ENCODE results near the gene ARHGAP44. TPM values are rescaled to one million over a fixed set of nuclear protein-coding genes. Genes with fewer than 3 reads are reported as not detected.

Gene ARHGAP44
- total RNA-seq, 2 experiments from 2014 or later = 0.26 to 0.37 TPM

DNA sequence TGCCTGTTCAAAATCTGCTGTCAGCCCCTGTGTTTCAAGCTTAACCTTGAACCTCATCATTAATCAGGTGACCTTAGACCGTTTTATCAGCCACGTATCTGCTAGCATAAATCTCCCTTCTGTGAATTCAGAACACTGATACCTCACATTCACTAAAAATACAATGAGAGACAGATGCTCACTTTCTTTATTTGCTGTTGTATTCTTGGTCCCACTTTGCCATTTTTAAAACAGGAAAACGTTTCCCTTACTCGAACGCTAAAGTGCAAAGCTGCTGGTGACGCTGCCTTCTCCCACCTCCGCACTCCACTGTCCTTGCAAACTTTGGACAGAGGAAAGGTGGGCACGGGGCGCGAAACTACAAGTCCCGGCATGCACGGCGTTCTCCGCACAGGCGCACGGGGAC lies 220 bp upstream of the ARHGAP44 start:
- H3K27ac Mint-ChIP-seq = no peak overlapping the region
- H3K4me1 Mint-ChIP-seq (ENCODE audit: low read depth) = peaks cover 6% of the 10 kb centered on the region
- DNase-seq (peak; percentile 33), ATAC-seq (no peak)
- H3K36me3 Mint-ChIP-seq (ENCODE audit: low read depth) = no peaks in the 10 kb centered on the region
- peaks cover 22% of the 10 kb centered on the region for H3K27me3 Mint-ChIP-seq (ENCODE audit: low read depth)
- H3K4me3 Mint-ChIP-seq = peak overlapping the region; percentile 59
- ChIA-PET POLR2A (no interaction called here), CTCF (no interaction called here)
- no peaks in the 10 kb centered on the region for H3K9me3 Mint-ChIP-seq (ENCODE audit: insufficient read depth)

DNA sequence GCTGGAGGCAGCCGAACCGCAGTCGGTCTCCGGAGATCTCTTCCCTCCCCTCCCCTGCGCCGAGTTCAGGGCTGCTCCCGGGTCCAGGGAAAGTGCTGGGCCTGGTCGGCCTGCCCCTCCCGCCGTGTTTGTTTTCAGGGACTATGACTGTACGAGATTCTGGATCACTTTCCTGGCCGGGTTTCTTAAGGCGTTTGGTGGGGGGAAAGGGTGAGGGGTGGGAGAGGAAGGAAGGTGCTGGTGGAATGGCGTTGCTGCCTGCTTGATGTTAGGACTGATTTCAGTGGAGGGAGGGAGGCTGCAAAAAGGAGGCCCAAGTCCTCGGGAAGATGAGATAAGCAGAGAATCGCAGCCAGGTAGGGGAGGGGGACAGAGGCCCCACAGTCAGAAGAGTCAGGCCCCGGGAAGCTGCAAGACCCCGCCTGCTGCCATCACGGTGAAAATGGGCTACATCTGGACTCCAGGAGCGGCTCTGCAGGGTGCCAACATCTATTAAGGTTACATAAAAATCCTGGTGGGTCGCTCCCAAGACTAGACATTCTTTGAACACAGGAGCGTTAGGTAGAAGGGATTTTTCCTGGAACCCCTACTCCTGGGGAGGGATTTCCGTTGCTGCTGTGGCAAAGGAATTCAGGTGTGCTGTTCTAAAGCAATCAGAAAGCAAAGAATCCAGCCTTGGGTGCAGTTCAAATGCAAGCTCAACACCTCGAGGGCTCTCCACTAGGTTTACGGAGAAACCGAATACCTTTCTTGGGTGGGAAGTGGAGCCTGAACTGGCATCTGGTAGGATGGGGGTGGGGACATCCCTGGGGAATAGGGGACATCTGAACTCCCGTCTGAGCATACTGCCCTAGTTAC lies 1.2 kb downstream of the ARHGAP44 start:
- CTCF ChIA-PET = no interaction called here

DNA sequence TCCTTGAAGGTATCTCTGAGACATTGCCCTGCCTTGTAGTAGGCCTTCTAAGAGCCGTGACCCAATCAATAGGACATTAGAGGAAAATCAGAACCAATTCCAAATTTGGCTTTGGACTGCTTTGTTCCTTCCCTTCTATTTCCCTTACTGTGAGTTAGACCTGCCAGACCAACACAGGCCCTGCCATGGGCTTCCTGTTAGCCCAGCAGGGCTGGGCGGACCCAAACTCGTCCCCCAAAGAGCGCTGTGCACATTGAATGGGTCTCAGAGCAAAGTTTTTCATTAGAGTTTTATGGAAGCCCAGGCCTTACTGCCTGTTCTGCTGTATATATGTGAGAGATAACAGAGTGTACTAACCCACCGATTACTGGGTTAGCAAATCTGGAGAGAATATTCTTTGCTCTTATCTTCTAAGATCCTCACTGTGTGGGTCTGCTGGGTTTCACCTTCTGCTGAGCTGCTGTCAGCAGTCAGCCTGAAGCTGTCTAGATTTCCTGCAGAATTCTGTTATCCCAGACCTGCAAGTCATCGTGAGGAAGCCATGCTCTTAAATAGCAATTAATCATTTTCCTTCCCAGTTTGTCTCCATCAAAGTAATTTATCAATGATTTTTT lies 5.7 kb downstream of the ARHGAP44 start:
- H3K27me3 Mint-ChIP-seq (ENCODE audit: low read depth) = peaks cover 12% of the 10 kb centered on the region
- peaks cover 4% of the 10 kb centered on the region for H3K9me3 Mint-ChIP-seq (ENCODE audit: insufficient read depth)
- H3K4me3 Mint-ChIP-seq = no peak overlapping the region
- ATAC-seq = no peak
- POLR2A ChIA-PET = no interaction called here
- H3K4me1 Mint-ChIP-seq (ENCODE audit: low read depth) = peaks cover 5% of the 10 kb centered on the region
- no peak for DNase-seq
- no peak overlapping the region for H3K27ac Mint-ChIP-seq
- H3K36me3 Mint-ChIP-seq (ENCODE audit: low read depth) = no peaks in the 10 kb centered on the region
- CTCF ChIA-PET = no interaction called here

More for the DNA sequence above, 1.2 kb downstream of the ARHGAP44 start:
- Mint-ChIP-seq H3K27me3 (ENCODE audit: low read depth) (peaks cover 22% of the 10 kb centered on the region), H3K4me1 (ENCODE audit: low read depth) (peaks cover 6% of the 10 kb centered on the region), H3K9me3 (ENCODE audit: insufficient read depth) (no peaks in the 10 kb centered on the region), H3K4me3 (peak overlapping the region; percentile 54), H3K36me3 (ENCODE audit: low read depth) (no peaks in the 10 kb centered on the region), H3K27ac (no peak overlapping the region)
- DNase-seq = no peak
- POLR2A ChIA-PET = no interaction called here
- no peak for ATAC-seq

DNA sequence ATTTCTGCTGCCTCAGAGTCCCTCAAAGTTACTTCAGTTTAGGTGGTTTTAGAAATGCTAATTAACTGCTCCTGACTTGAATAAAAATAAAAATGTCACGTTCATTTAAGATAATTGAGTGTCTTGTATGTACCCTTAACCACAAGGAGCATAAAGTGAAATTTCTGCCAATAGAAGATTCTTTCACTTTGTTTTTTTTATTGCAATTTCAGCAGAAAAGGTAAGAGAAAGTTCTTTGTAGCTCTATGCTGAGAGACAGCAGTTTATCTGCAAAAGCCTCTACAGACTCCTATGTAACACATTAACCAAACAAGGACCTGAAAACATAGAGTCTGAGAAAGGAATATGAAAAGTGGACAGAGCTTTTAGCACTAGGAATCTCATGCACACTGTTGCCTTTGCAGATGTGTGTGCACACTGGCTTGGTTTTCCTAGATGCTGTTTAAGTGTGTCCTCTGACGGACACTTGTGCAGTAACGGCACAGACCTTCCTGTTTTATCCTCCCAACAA lies 11.6 kb downstream of the ARHGAP44 start:
- ChIA-PET POLR2A (no interaction called here), CTCF (no interaction called here)
- no peak for ATAC-seq
- Mint-ChIP-seq H3K4me3 (no peak overlapping the region), H3K36me3 (ENCODE audit: low read depth) (no peaks in the 10 kb centered on the region), H3K27ac (no peak overlapping the region), H3K27me3 (ENCODE audit: low read depth) (no peaks in the 10 kb centered on the region), H3K4me1 (ENCODE audit: low read depth) (no peaks in the 10 kb centered on the region), H3K9me3 (ENCODE audit: insufficient read depth) (peaks cover 7% of the 10 kb centered on the region)
- no peak for DNase-seq

- ATAC-seq (no peak), DNase-seq (no peak)
- Mint-ChIP-seq H3K9me3 (ENCODE audit: insufficient read depth) (peaks cover 25% of the 10 kb centered on the region), H3K27ac (no peak overlapping the region), H3K36me3 (ENCODE audit: low read depth) (no peaks in the 10 kb centered on the region), H3K4me3 (no peak overlapping the region), H3K4me1 (ENCODE audit: low read depth) (no peaks in the 10 kb centered on the region), H3K27me3 (ENCODE audit: low read depth) (no peaks in the 10 kb centered on the region)
- CTCF ChIA-PET = no interaction called here
- POLR2A ChIA-PET = no interaction called here
Observed at GRCh38 chr17:12806630-12807029, 17.3 kb downstream of the ARHGAP44 start.

GRCh38 chr17:12808723-12809122 lies 19.4 kb downstream of the ARHGAP44 start:
- no peak overlapping the region for H3K27ac Mint-ChIP-seq
- H3K9me3 Mint-ChIP-seq (ENCODE audit: insufficient read depth) = peaks cover 22% of the 10 kb centered on the region
- ATAC-seq (no peak), DNase-seq (no peak)
- ChIA-PET POLR2A (no interaction called here), CTCF (no interaction called here)
- H3K4me1 Mint-ChIP-seq (ENCODE audit: low read depth) = no peaks in the 10 kb centered on the region
- H3K36me3 Mint-ChIP-seq (ENCODE audit: low read depth) = no peaks in the 10 kb centered on the region
- H3K27me3 Mint-ChIP-seq (ENCODE audit: low read depth) = no peaks in the 10 kb centered on the region
- no peak overlapping the region for H3K4me3 Mint-ChIP-seq

DNA sequence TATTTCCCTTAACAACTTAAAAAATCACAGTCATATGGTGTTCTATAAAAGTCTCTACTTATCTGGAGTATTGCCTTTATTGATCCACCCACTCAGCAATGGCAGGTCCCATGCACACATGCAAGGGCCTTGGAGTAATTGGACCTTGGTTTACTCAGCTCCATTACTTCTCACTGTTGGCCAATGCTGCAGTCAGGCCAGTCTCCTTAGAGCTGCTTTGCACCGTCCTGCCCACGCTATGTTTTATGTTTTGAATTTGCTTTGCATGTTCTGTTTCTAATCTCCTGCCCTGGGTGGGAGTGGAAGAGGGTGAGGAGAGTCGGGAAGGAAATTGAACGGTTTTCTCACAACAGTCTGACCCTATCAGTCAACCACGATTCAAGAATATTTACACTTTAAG lies 23.6 kb downstream of the ARHGAP44 start:
- ChIA-PET POLR2A (interaction anchor here (0.6 kb wide), 1 partner anchor 31 kb away, joined by 3 read pairs; no protein-coding TSS in a partner anchor), CTCF (no interaction called here)
- Mint-ChIP-seq H3K9me3 (ENCODE audit: insufficient read depth) (peaks cover 17% of the 10 kb centered on the region), H3K36me3 (ENCODE audit: low read depth) (no peaks in the 10 kb centered on the region), H3K27me3 (ENCODE audit: low read depth) (no peaks in the 10 kb centered on the region), H3K27ac (no peak overlapping the region), H3K4me1 (ENCODE audit: low read depth) (no peaks in the 10 kb centered on the region), H3K4me3 (no peak overlapping the region)
- no peak for DNase-seq
- ATAC-seq = no peak

GRCh38 chr17:12813664-12814063 lies 24.4 kb downstream of the ARHGAP44 start:
- no peaks in the 10 kb centered on the region for H3K36me3 Mint-ChIP-seq (ENCODE audit: low read depth)
- peaks cover 17% of the 10 kb centered on the region for H3K9me3 Mint-ChIP-seq (ENCODE audit: insufficient read depth)
- no peak for DNase-seq
- H3K4me3 Mint-ChIP-seq = no peak overlapping the region
- no peak for ATAC-seq
- H3K27ac Mint-ChIP-seq = no peak overlapping the region
- POLR2A ChIA-PET = no interaction called here
- CTCF ChIA-PET = no interaction called here
- H3K4me1 Mint-ChIP-seq (ENCODE audit: low read depth) = no peaks in the 10 kb centered on the region
- H3K27me3 Mint-ChIP-seq (ENCODE audit: low read depth) = no peaks in the 10 kb centered on the region

GRCh38 chr17:12814718-12815117 lies 25.4 kb downstream of the ARHGAP44 start:
- ChIA-PET CTCF (interaction anchor here (0.6 kb wide), 1 partner anchor 22 kb away, joined by 3 read pairs; no protein-coding TSS in a partner anchor), POLR2A (no interaction called here)
- Mint-ChIP-seq H3K27me3 (ENCODE audit: low read depth) (no peaks in the 10 kb centered on the region), H3K9me3 (ENCODE audit: insufficient read depth) (peaks cover 10% of the 10 kb centered on the region), H3K4me3 (no peak overlapping the region), H3K4me1 (ENCODE audit: low read depth) (no peaks in the 10 kb centered on the region), H3K36me3 (ENCODE audit: low read depth) (no peaks in the 10 kb centered on the region), H3K27ac (no peak overlapping the region)
- ATAC-seq = no peak
- DNase-seq = no peak

GRCh38 chr17:12815642-12816141 lies 26.4 kb downstream of the ARHGAP44 start:
- H3K4me1 Mint-ChIP-seq (ENCODE audit: low read depth) = no peaks in the 10 kb centered on the region
- H3K4me3 Mint-ChIP-seq = no peak overlapping the region
- H3K9me3 Mint-ChIP-seq (ENCODE audit: insufficient read depth) = peaks cover 3% of the 10 kb centered on the region
- ChIA-PET CTCF (no interaction called here), POLR2A (no interaction called here)
- no peaks in the 10 kb centered on the region for H3K27me3 Mint-ChIP-seq (ENCODE audit: low read depth)
- no peak for DNase-seq
- H3K36me3 Mint-ChIP-seq (ENCODE audit: low read depth) = no peaks in the 10 kb centered on the region
- ATAC-seq = no peak
- no peak overlapping the region for H3K27ac Mint-ChIP-seq

- ChIA-PET POLR2A (no interaction called here), CTCF (no interaction called here)
- ATAC-seq (no peak), DNase-seq (no peak)
- peaks cover 3% of the 10 kb centered on the region for H3K9me3 Mint-ChIP-seq (ENCODE audit: insufficient read depth)
- H3K4me3 Mint-ChIP-seq = no peak overlapping the region
- no peaks in the 10 kb centered on the region for H3K36me3 Mint-ChIP-seq (ENCODE audit: low read depth)
- no peak overlapping the region for H3K27ac Mint-ChIP-seq
- H3K4me1 Mint-ChIP-seq (ENCODE audit: low read depth) = no peaks in the 10 kb centered on the region
- no peaks in the 10 kb centered on the region for H3K27me3 Mint-ChIP-seq (ENCODE audit: low read depth)
Observed at GRCh38 chr17:12821376-12821940, 32.2 kb downstream of the ARHGAP44 start.

DNA sequence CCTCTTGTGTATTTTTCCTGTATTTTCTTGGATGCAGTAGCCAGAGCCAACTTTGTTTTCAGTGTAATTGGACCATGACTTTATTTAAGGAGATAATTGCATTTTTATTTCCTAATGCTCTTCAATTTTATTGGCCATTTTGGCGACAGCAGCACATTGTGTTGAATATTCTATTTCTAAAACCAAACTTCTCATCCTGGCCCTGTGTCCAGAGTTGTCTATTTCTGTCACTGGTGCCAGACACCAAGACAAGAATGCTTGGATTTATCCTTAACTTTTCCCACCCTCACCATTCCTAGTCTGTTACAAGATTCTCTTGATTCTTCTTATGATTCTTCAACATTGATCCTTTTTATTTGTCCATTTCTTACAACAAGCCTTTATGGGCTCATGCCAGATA lies 37.1 kb downstream of the ARHGAP44 start:
- H3K9me3 Mint-ChIP-seq (ENCODE audit: insufficient read depth) = peaks cover 6% of the 10 kb centered on the region
- no peak overlapping the region for H3K4me3 Mint-ChIP-seq
- no peaks in the 10 kb centered on the region for H3K36me3 Mint-ChIP-seq (ENCODE audit: low read depth)
- H3K27me3 Mint-ChIP-seq (ENCODE audit: low read depth) = no peaks in the 10 kb centered on the region
- H3K4me1 Mint-ChIP-seq (ENCODE audit: low read depth) = no peaks in the 10 kb centered on the region
- no peak for DNase-seq
- H3K27ac Mint-ChIP-seq = no peak overlapping the region
- ChIA-PET POLR2A (no interaction called here), CTCF (no interaction called here)
- ATAC-seq = no peak
